ENCODE measurements around the gene ARSB.

ARSB gene

GRCh38 chr5:78837836-78838235 is 147.3 kb downstream of the ARSB start:
- no peak for DNase-seq (ENCODE audit: low read depth)

DNA sequence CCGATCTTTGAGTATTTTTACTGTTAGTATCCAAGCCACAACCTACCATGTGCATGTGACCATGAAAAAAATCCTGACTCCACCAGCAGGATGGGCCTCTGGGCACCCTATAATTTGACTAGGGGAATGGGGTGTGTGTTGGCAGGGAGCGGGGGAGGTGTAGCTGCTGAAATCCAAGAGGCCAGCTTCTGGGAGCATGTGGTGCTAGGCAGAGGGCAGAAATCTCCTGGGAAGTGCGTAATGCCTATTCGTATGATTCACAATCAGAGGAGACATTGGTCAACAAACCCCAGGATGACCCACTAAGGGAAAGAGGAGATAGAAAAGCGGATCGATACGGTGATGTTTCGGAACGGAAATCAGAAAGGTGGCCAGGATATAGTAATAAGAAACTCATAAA is 149.9 kb downstream of the ARSB start:
- DNase-seq (ENCODE audit: low read depth): no peak

GRCh38 chr5:78833284-78833683 is 151.8 kb downstream of the ARSB start:
- no peak for DNase-seq (ENCODE audit: low read depth)

DNA sequence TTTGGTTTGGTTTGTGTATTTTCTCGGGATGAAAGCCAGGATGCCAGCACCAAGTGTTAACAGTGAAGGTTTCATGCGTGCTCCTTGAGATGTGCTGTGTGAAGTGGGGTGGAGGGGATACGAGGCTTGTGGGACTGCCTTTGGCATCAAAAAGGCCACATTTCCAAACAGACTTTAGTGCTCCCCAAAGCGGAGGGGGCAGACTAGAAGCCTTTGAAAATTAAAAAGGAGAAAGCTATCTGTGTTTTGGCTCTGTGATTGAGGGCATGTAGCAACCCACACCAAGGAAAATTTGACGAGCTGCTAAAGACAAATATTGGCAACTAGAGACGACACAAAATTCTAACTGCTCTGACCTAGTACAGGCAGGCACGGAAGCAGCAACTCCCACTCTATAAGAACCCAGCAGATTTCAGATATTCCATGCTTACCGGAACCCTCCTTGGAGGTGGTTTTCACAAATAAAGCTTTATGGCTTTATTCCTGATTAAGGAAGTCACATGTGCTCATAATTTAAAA is 154.5 kb downstream of the ARSB start:
- no peak for DNase-seq (ENCODE audit: low read depth)

GRCh38 chr5:78829811-78830527 is 155.1 kb downstream of the ARSB start:
- no peak for DNase-seq (ENCODE audit: low read depth)

DNA sequence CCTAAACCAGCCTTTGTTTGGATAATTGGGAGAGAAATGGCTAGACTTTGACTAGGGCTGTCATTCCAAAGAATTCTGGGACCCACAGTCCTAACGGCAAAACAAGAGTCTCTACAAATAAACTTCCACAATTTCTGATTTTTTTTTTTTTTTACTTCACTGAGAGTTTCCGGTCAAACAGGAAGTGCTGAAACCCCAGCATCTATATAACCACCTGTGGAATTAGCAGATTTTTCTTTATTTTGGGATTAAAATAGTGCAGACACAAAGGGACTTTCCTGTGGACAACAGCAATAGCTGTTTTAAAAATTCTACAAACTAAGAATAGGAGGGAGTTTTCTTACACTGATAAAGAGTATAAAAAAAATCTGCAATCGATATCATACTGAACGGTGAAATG is 157.4 kb downstream of the ARSB start:
- DNase-seq (ENCODE audit: low read depth): no peak

DNA sequence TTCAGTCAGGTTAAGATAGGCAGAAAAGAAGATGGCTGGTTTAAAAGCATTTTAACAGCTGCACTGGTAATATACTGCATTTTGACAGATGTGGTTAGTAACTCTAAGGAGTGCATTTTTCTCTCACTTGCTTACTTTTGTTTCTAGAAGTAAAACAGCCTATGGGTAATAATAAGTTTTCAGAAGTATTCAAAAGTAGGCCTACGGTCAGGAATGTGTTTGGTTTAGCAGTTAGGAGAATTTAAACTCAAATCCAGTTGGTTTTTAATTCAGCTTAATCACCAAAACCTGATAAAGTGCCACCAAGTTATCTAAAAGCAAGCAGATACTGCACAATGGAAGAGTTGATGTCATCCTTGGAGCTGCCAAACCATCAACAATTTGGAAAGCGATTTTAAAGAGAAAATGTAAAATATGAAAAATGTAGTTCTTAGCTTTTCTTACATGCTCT is 160.3 kb downstream of the ARSB start:
- no peak for DNase-seq (ENCODE audit: low read depth)

DNA sequence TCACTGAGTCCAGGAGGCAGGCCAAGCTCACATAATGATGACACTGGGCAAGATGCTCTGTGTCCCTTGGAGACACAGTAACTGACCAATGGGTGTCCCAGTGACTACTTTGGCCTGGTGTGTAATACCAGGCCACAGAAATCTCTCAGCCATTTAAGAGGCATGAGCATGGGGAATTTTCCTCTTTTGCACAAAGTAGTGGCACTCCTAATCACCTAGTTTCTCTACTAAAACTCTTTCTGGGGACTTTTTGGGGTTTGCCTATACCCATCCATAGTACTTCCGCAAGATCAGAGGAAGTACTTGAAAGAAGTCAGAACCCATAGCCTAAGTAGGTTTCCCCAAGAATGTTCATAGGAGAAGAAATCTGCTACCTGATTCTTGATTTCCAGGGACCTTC is 161.9 kb downstream of the ARSB start:
- no peak for DNase-seq (ENCODE audit: low read depth)

- no peak for DNase-seq (ENCODE audit: low read depth)
These were observed 163.5 kb downstream of the ARSB start for GRCh38 chr5:78821536-78822021.

- no peak for DNase-seq (ENCODE audit: low read depth)
These were observed 165.4 kb downstream of the ARSB start for GRCh38 chr5:78819707-78820106.

- DNase-seq (ENCODE audit: low read depth): no peak
These were observed 165.9 kb downstream of the ARSB start for GRCh38 chr5:78819166-78819565.

GRCh38 chr5:78816143-78816765 is 168.9 kb downstream of the ARSB start:
- no peak for DNase-seq (ENCODE audit: low read depth)

GRCh38 chr5:78813906-78814530 is 171.1 kb downstream of the ARSB start:
- DNase-seq (ENCODE audit: low read depth): no peak

DNA sequence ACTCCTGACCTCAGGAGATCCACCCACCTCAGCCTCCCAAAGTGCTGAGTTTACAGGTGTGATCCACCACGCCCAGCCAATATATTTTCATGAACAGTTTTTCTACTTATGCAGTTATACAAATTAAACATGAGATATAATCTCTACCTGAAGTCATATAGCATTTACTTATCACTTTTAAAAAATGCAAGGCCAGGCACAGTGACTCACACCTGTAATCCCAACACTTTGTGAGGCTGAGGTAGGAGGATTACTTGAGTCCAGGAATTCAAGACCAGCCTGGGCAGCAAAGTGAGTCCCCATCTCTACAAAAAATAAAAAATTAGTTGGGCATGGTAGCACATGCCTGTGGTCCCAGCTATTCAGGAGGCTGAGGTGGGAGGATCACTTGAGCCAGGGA is 171.8 kb downstream of the ARSB start:
- no peak for DNase-seq (ENCODE audit: low read depth)

DNA sequence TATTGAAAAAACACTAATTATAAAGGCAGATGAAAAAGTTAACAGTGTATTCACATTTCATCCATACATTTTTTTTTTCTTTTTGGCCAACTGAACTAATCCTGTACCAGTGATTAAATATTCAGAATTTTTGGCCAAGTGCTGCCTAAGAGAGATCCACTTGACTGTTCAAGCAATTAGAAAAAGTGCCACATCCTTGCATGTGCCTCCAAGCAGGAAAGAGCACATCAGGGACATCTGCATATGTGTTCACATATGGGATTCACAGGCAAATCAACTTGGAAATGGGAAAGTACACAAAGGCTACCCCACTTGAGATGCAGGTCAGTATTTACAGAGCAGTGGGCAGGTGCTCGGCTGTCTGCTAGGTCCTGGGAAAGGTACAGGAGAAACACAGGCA is 173.2 kb downstream of the ARSB start:
- DNase-seq (ENCODE audit: low read depth): no peak

DNA sequence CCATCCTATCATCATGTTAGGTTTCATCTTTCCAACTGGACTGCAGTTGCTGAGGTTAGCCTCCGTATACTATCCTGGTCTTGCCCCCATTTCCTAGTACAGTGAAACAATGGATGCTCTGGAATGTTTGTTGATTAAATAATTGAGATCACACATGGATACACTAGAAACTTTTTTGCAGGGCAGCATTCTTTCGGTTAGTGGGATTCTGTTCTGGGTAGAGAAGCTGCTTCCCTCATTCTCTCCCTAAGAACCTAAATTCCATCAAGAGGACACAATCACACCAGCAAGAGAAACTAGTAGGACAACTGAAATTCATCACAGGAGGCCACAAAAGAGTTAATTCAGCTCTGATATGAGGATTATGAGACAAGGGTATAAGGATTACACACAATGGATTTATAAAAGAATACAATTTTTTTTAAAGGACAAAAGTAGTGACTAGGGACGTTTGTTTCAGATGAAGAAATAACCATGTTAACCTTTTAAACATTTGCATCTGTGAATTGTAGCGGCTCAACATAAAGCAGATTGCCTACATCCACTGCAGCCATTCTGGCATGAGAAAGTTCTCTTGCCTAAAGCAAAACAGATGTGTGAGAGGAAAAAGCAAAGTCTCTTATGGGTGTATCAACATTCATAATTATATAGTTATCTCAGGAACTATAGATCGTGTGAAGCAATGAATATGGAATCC is 173.8 kb downstream of the ARSB start:
- DNase-seq (ENCODE audit: low read depth): peak; percentile 15

DNA sequence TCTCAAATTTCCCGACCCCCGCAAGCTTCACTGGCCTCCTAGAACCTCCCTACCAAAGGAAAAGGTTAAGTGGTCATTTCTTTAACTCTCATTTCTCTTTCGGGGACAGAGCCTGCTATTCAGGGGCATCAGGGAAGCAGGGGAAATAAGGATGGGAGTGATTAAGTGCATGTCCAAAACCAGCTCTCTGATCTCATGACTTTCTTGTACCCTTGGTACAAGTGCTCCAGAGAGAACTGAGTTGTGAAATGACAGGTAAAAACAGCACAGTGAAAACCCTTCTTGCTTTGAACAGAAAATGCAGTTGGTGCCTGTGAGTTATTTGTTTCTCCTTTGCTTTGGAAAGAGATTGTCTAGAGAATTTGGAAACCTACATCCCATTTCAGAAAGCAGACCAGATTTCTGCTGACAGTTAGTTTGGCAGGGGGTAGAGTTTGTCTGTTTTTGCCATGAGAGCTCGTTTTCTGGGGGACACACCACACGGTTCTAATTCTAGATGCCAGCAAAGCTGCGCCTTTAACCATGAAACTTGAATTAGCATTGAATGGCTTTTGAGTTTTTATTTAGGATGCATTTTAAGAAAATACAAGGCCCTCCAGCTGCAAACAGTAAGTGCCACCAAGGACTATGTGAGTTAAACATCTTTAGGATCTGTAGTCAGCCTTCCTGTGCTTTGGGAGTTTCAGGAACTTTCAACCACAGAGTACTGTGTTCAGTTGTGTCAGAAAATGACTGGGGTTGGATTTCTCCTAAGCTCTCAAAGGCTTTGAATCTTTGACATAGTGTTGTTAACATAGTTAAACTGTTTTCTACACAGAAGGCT is 174.8 kb downstream of the ARSB start:
- no peak for DNase-seq (ENCODE audit: low read depth)

DNA sequence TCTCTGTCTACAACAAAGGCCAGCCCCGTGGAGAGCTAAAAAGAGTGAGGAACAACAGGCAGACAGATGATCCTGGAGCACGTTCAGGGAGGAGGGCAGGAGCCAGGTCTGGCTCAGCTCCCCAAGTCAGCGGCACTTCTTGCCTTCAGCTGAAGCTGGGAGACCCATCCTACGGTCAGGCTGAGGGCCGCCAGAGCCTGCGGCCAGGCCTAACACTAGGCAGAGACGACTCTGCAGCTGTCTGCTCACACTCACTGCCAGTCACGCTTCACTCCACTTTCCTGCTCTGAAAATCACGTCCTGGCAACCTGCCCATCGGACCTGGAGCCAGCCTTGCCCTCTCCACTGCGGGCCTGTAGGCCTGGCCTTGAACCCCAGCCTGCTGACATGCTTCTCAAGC is 175.7 kb downstream of the ARSB start:
- DNase-seq (ENCODE audit: low read depth): no peak

- no peak for DNase-seq (ENCODE audit: low read depth)
These were observed 176.3 kb downstream of the ARSB start for GRCh38 chr5:78808818-78809217.

DNA sequence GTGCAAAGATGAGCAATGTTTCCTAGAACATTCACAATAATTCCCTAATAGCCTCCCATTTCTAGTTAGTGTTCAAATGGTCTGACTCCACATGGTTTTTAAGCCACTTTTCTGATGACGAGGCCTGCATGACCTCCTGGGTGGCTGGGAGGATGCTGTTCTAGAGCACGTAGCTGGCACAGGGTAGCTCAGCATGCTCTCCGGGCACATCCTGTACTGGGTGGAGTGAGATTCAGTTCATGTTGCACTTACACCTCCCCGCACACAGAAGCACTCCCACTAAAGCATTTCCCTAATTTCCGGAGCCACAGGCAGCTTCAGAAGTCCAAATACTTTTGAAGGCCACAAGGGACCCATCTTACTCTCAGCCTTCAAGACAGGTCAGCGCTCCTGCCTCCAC is 176.7 kb downstream of the ARSB start:
- no peak for DNase-seq (ENCODE audit: low read depth)

DNA sequence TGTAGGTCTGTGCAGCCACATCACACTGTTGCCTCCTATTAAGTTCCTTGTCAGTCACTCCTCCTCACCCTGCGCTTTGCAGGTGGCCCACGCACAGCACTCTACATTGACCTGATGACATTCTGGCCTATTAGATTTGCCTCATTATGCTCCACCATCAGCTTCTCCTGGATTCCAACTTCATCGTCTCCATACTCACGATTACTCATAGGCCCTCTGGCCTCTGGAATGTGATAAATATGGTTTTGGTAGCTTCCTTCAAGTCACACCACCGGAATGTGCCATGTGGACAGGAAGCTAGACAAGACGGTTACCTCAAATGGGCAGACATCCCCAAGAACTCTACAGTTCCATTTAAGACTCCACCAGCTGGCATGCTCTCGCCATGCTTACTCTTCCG is 178.6 kb downstream of the ARSB start:
- DNase-seq (ENCODE audit: low read depth): peak; percentile 97

Measured in HS-5 (cell line).